Stimulated activated CD8-positive, alpha-beta memory T cell treated with anti-CD3 and anti-CD28 coated beads, Interleukin-2, amount 100 ng/mL, for 1 hour (primary cell): ENCODE data around the gene GRIK4.

Source experiments
- DNase-seq, 2 donors: peaks; one replicate each; pipeline ENCODE4 v3.0.0-alpha.2; 2020; ENCODE audit warnings: low read depth in 2 of 2

Gene GRIK4

DNA sequence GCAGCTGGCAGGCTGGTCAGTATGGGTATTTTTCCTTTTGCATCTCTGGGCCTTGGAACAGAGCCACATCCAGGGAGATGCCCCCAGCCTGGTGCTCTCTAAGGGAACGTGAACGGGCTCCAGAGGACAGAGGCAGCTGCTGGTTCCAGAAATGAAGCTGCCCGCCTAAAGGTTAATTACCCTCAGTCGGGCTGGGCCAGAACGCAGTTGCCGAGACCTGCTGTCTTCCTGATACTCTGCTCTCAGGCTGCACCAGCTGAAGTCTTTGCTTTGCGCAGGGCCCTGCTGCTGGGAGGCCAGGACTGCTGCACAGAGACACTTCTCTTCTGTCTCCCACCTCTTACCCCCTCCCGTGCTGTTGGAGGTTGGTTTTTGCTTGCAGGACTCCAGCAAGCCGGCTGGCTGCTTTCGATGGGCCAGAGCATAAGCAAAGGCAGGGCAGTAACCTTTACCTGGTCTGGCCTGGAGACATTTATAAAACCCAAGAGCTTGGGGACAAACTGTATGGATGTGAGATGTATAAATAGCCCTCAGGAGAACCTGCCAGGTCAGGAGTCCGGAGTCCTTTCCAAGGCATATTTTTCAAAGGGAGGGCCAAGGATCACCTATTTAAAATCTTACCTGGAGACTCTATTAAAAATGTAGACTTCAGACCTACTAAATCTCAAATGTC is 197.1 kb downstream of the GRIK4 start:
- DNase-seq, result no peak

DNA sequence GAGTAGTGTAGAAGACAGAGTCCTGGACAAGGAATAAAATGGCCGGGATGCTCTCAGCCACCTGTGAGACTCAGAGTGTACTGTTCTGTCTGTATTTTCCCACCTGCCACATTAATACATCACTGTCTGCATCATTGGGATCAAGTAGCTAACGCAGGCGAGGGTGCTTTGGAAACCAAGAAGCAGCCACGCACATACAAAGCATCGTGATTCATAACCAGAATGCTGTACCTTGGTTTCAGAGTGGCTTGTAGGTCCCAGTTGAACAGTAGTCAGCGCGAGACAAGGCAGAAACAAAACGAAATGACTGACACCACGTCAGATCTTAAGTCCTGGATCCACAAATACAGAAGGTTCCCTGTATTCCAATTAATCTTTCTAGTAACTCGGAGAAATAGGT is 198.3 kb downstream of the GRIK4 start:
- DNase-seq, result no peak

DNA sequence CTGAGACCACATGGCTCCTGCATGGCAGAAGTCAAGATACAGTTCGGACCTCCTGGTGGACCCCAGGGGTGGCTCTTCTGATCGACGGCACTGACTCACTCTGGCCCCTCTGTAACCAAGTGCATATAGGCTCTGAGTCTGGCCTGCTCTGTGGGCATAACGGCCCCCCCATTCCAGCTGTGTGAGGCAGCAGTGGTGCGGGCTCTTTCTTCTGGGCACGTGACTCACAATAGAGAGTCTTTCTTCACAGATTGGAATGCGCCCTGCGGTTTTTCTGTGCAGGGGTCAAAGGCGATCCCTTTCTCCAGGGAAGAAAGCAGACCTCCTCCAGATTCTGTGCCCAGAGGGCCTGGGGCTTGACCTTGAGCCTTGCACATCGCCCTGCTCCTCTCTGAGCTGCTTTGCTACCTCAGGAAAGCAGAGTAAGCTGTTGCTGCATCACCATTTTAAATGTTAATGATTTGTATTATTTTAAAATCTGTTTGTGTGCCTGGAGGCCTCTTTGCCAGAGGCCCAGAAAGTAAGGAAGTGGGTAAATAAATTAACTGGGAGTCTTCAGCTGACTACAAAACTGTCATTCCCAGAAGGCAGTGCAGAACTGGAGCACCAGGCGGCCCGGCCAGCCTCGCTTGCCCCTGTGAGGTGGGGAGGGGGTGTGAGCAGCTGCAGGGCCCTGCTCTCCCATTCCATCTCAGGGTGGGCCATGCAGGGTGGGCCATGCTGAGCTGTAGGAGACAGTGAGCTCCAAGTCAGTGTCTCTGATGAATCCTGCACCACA is 199.0 kb downstream of the GRIK4 start:
- DNase-seq, result no peak

DNA sequence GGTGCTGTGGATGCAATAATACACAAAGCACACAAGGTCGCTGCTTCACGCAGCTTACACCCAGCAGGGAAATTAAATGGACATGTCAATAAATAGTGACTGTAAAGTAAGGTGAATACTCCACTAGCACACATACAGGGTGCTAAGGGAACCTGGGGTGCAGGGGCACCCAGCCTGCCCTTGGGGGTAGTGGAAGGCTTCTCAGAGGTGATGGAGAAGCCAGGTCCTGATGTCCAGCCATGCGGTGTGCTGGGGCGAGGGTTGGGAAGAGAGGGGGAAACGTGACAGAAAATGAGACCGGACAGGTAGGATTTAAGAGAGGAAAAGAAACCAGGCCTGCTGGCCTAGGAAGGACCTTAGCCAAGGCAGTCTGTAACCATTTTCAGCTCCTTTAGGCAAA is 200.5 kb downstream of the GRIK4 start:
- DNase-seq, result no peak

DNA sequence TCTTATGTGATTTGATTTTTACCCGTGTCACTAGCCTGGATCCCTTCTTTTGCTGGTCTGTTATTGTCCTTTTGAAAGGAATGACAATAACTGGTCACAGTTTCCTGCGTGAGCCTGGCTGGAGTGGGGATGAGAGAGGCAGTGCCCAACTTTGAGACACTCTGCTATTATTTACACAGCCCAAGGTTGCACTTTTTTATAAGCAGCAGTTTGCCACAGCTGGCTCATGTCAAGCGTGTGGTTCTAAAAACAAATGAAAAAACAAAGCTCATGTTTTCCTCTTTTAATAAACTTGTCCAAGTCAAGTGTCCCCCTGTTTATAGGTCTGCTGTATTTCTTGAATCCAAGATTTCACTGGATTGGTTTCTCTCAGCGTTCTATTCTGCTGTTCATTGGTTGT is 201.3 kb downstream of the GRIK4 start:
- DNase-seq, result no peak

DNA sequence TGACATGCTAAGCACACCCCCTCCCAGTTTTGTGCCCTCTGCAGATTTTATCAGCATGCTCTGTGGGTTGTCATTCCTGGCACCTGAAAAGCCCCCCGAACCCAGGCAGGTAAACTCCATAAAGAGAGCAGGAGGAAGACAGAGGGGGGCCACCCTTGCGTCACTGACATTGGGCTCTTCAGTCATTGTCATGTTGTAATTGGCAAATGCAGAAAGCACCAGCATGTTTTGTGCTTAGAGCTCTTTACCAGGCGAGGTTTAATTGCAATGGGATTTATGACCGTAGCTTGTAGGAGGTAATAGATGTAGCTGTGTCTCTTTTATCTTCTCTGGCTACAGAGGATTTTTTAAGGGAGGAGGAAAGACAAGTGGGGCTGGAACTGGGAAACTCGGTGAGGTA is 201.7 kb downstream of the GRIK4 start:
- DNase-seq, result no peak

DNA sequence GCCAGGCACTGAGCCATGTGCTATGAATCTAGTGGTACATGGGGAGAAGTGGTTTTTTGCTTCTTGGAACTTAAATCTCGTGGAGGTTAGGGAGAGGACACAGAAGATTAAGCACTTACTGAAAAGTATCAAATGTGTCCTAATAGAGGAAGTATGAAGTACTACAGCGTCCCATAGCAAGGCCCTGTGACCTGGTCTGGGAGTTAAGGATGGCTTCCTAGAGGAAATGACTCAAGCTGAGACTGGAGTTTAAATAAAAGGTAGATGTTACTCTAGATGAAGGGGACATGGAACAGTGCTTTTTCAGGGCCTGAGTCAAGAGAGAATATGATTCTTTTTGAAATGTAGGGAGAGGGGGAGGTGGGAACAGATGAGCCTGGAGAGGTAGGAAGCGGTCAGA is 202.9 kb downstream of the GRIK4 start:
- no peak for DNase-seq

DNA sequence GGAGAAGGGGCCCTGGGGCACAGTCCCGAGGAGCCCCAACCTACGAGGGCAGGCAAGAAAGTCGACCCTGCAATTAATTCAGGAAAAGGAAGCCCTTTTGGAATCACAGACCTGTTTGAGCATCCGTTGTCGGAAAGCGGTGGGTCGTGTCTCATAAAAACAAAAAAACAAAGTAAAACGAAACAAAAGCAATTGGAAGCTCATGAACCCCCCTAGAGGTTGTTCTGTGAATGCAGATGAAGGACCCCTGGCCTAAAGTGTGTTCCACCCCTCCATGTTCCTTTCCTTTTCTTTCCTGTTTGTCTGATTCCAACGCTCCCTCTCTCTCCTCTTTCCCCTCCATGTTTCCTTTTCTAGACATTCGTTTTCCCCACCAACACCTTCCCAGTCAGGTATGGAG is 203.7 kb downstream of the GRIK4 start:
- no peak for DNase-seq

DNA sequence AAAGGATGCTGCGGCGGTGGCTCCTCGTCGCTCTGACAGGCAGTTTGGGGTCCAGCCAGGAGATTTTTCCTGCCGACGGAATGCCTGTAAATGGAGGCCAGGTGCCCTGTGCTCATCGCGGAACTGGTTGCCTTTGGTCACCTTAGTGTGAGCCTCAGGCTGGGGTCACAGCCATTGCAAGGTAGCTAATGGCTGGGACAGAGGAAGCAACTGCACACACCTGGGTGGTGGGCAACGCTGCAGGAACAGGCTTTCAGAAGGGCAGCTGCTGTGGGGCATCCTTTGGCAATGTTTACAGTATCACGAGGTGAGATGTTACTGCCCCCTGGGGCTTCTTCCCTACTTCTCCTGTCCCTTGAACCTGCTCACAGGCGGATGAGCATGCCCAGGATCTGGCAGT is 205.5 kb downstream of the GRIK4 start:
- DNase-seq, result no peak

DNA sequence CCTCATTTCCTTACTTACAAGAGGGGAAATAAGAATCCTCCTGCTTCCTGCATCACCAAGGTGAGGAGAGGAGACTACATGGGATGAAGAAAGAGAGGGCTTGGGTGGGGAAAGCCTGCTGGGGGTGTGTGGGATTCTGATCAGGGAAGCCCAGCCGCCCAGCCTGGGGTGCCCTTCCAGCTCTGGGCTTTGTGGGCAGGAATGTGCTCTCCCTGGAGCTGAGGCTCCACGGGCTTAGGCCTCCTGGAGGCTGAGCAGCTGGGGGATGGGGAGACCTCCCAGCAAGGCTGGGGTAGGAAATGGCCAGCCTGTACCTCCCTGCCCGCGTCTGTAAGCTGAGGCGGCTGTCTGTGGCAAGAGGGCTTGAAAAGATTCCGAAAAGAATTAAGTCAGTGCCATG is 206.1 kb downstream of the GRIK4 start:
- no peak for DNase-seq

DNA sequence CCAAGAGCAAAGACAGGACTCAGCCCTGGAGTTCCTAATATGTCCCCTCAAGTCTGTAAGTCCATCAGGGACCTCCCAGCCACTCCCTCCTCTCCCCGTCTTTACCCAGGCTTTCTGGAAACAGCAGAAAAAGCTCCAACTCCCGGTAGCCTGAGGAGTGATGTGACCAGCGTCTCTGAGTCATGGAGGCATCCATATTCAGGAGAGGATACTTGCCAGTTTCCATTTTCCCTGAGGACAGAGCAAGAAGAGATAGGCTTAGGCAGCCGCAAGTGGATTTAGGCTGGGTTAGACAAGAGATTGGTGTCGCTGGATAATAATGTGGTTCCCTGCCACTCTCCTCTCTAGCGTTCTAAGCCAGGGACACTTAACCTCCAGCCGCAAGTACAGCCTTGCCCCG is 206.6 kb downstream of the GRIK4 start:
- no peak for DNase-seq

DNA sequence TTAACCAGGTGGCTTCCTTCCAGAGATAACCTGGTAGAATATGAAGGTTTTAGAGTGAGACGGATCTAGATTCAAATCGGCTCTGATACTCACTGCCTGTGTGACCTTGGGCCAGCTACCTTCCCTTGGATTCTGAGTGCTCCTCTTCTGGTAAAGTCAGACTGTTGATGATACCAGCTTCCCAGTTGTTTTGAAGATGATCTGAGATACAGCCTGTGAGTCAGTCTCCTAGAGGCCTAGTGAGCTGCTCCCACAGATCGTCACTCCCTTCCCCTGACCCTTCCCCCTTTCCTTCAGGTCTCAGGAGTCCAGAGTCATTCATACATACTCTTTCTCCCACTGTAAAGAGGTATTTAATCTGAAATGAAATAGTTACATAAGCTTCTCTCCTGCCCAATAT is 207.8 kb downstream of the GRIK4 start:
- no peak for DNase-seq

DNA sequence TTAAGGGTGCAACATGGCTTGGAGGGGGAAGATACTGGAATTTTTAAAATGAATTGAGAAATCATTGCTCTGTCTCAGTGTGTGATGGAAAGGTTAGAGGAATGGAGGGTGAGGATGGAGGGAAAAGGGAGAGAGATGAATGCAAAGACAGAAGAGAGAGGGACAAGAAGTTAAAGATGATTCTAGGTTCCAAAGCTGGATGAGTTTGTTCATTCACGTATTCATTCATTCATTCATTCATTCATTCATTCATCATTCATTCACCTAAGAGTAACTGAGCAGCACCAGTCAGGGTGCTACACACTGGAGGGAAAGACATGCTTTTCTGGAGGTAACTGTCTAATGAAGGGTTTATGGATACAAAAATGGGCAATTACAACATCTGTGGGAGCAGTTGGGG is 209.2 kb downstream of the GRIK4 start:
- no peak for DNase-seq

DNA sequence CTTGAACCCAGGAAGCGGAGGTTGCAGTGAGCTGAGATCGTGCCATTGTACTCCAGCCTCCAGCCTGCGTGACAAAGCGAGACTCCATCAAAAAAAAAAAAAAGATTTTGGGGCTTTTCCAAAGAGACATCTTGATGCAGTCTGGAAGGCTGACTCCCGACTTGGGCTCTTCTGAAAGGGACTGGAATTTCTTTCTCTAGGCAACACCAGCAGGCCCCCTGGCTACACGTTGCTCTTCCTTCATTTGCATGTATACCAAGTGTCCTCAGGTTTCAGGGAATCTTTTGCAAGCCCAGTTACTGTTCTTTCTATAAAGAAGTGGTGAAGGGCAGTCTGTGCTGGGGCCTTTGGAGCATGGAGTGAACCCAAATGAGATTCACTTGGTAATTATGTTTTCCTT is 211.0 kb downstream of the GRIK4 start:
- DNase-seq, result no peak

DNA sequence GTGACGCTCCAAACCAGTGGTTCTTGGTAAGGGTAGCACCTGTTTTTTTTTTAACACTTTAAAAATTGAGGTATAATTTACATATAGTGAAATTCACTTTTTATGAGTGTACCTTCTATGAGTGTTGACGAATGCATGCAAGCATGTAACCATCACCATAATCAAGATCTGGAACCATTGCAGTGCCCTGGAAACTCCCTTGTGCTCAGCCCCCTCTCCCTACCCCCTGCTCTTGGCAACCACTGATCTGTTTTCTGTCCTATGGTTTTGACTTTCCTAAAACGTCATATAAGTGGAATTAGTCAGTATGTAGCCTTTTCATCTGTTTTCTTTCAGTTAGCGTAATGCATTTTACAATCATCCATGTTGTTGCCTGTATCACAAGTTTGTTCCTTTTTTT is 212.2 kb downstream of the GRIK4 start:
- DNase-seq, result no peak

DNA sequence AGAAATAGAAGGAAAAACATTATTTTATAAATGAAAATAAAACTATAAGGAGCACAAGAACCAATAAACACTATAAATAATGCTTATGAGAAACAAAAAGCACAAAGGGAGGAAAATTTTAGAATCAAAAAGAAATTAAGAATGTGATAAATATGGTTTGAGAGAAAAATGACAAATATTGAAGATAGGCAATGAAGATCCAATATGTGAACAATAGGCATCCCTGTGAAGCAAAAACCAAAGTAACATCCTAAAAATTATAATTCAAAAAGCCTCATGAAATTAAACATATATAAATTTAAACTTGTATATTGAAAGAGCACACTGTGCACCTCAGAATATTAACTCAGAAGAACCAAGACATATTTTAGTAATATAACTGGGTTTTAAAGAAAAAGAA is 216.2 kb downstream of the GRIK4 start:
- no peak for DNase-seq

DNA sequence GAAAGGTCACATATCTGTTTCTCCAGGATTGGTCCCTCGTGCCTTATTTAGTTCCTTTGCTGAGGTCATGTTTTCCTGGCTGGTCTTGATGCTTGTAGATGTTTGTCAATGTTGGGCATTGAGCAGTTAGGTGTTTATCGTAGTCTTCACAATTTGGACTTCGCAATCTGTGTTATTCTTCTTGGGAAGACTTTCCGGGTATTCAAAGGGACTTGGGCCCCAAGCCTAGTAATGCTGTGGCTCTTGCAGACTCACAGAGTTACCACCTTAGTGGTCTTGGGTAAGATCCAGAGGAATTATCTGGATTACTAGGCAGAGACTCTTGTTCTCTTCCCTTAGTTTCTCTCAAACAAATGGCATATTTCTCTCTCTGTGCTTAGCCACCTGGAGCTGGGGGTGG is 223.5 kb downstream of the GRIK4 start:
- DNase-seq, result no peak

DNA sequence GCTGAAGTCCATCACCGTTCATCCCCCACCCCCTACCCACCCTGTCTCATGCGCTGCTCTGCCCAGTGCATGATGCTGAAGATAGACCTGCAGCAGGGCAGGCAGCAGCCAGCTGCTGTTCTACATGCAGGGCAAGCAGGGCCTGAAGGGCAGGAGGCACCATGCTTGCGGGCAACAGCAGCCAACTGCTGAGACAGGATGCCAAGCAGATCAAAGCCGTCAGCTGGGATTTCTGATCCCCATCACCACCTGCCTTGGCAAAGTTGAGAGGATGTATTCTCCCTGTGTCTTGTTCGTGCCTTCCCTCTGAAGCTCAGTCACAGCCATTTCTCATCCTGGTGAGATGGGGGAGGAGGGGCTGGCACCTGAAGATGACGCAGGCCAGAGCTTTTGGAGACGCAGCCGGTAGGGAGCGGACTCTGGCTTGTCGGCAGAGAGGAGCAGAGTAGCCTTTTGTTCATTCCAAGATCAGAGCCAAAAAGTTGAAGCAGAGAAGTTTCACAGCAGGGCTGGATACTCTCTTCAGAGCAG is 227.0 kb downstream of the GRIK4 start:
- DNase-seq, result no peak

DNA sequence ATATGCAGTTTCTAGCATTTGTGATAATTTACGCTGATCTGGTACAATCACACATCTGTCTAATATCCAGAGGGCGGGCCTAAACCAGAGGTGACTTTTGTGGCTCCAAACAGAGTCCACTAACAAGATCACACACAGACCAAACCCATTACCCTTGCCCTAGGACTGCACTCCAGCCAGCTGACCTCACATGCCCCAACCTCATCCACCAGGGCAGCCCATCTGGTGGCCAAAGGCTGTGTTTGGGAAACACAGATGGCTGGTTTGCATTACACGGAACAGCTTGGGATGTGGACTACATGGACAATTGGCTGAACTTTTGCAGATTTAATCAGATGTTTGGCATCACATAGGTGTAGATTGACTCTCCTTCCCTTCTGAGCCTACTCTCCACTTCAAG is 228.2 kb downstream of the GRIK4 start:
- no peak for DNase-seq

DNA sequence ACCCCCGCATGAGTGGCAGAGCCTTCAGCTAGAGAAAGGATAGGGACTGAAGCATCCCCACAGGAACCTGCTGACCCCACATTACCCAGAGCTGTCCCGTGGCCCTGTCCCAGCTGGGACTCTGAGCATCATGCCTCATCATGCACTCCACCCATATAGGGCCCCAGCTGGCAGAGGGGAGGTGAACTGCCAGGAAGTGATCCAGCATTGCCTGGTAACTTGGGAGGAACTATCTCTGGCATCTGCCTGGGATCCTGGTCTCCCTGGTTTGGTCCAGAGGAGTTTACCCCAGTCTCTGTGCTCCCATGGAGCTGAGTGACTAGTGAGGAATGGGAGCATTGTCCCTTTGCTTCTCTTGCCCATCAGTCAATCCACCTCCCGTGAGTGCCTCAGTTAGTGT is 228.8 kb downstream of the GRIK4 start:
- no peak for DNase-seq

DNA sequence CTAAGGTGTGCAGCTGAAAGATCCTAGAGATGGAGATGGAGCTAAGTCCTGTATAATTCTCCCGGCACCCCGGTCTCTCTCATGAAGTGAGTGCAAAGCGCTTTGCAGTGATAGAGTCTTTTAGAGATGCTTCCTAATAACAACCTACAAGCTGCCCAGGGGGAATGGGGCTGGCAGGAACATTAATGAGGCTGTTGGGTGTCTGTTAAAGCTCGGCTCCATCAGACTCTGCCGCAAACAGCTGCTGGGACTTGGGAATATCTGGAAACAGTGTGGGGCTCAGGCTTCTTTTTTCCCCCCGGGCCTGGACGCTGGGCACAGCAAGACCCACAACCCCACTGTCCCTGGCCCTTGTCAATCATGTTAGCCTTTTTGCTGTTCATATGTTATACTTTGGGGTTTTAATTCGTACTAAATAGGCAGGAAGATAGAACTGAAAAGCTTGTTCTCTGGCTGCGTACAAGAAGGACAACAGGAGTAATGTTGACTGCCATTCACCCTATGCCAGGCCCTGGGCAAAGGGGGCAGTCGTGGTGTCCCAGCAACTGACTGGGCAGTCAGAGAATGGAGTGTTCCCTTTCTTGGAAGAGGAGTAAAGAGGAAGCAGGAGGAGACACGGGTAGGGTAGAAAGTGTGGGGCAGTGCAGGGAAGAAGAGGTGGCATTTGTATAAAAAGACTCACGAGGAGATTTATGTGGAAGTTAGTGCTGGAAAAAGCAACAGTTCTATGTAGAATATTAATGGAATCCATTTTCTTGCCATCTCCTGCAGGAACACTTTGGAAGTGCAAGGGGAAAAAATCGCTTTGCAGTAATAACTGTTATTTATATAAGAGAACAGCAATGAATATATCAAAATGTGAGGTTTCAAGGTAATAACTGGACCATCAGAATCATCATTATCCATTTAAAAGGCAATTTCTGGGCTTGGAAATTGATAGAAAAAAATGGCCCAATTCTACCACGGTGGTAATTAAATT is 232.8 kb downstream of the GRIK4 start:
- DNase-seq, result no peak

DNA sequence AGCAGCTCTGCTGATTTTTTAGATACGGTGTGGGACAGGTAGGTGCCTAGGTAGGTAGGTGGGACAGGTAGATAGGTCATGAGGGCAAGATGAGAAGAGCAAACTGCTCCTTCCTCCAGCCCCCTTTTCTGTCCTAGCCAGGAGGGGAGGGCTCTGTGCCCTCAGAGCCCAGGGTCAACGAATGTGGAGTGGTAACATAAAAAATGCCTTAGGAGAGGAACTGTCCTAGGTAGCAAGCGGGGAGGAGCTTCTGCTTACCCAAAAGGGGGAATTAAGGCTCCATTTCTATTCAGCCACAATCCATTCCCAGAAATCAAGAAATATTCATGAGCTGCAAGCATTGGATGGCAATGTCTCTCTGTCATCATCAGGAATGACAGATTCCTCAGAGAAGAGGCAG is 234.8 kb downstream of the GRIK4 start:
- no peak for DNase-seq
